Hematopoietic multipotent progenitor cell treated with erythropoietin and hydrocortisone succinate and interleukin-3 and kit ligand, for 6 days (in vitro differentiated cells): ENCODE data around the gene FBXL16.
A peak's percentile ranks its signal among the peaks of the same experiment; 100 is the strongest.
"Not testable (repeated sequence)": the region's sequence is repeated elsewhere in the genome, so short reads cannot be mapped to it uniquely, and the experiment has no call there.

Experiments used
- DNase-seq: peaks from one replicate; pipeline ENCODE4 v3.0.0-alpha.2; 2015

The FBXL16 gene

DNA sequence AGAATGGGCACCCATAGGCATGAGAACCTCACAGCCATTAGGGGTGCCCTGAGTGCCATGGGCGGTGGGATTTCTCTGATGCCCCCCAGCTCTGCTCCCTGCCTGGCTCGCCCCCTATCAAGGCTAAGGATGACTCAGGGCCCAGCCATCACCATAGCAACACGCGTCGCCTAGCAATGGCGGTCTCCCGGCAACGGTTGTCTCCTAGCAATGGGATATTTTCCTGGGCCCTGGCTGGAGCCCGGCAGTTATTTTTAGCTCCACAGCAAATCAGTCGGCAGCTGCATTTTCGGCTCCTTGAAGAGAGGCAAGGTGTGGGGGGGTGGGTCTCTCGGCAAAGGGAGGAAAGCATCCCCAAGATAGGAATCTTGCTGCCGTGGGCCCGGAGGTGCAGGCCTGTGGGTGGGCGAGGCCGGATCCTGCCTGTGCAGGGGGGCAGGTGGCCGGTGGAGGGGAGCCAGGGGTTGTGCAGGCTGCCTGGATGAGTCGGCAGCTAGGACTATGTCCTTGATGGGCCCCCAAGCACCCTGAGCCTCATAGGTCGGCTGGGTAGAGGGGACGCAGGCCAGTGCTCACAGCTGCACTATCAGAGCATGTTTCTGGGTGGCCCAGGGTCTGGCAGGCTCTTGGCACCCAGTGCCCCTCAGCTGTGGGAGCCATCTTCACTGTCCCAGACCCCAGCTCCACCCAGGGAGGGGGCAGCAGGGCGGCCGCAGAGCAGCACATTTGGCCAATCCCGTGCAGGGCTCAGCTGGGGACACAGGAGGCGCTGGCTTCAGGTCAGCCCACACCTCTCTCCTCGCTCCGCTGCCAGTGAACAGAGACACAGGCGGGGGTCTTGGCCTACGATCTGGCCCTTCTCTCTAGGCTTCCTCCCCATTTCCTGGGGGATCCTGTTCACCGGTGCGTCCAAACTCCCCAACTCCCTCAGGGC lies 4.2 kb upstream of the FBXL16 start:
- peak; percentile 65 for DNase-seq

- DNase-seq: no peak
These were observed 3.4 kb upstream of the FBXL16 start for GRCh38 chr16:708959-709358.

GRCh38 chr16:708019-708418 lies 2.4 kb upstream of the FBXL16 start:
- DNase-seq: no peak

DNA sequence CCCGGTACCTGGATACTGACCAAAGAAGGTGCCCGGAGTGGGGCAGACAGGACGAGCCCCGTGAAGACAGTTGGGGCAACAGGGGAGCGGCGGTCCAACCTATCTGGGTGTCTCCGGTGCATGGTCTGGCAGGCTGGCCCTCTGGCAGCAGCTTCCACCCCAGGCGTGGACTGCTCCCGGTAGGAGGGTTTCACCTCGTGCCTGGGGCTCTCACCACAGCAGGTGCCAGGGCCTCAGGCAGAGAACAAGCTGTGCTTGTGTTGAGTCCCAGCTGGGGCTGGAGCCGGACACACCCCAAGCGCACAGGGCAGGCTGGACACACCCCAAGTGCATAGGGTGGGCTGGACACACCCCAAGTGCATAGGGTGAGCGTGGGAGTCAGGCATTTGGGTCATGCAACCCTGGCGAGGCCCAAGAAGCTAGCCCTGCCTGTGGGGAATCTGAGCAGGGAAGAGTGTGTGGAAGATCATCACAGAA lies 1.5 kb upstream of the FBXL16 start:
- no peak for DNase-seq

GRCh38 chr16:706189-707061 lies 824 bp upstream of the FBXL16 start:
- no peak for DNase-seq

- DNase-seq: no peak
These were observed 835 bp downstream of the FBXL16 start for GRCh38 chr16:704552-705380.

DNA sequence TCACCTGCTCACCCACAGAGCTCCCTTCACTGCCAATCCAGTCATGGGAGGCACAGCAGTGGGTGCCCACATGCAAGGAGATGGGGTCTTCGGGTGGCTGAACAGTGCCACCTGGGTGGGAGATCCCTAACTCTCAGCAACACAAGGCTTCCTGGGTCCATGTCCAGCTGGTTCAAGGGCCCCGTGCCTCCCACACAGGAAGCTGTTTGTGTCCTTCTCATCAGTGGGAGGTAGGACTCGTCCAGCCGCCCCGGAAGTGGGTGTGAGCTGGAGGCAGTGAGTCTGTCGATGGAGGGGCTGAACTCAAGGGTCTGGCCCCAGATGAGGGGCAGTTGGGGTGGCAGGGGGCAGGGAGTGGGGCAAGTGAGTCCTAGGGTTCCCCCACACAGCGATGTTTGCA lies 1.6 kb downstream of the FBXL16 start:
- no peak for DNase-seq

DNA sequence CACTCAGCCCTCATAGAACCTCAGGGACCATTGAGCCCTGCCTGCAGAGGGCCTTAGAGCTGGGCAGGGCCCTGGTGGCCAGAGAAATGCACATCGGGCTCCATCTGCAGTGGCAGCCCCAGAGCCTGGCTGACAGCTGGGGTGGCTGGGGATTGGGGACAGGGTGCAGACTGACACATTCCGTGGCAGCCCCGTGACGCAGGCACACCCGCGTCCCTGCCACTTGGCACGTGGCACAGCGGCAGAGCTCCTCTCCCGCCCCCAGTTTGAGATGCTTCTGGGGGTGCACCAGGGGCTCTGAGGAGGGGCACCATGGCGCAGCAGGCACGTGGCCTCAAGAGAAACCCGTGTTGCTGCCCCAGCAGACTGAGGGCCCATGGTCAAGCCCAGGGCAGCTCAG lies 2.2 kb downstream of the FBXL16 start:
- DNase-seq: no peak

- DNase-seq: no peak
These were observed 3.3 kb downstream of the FBXL16 start for GRCh38 chr16:702341-702740.

- DNase-seq: no peak
These were observed 4.7 kb downstream of the FBXL16 start for GRCh38 chr16:700684-701584.

DNA sequence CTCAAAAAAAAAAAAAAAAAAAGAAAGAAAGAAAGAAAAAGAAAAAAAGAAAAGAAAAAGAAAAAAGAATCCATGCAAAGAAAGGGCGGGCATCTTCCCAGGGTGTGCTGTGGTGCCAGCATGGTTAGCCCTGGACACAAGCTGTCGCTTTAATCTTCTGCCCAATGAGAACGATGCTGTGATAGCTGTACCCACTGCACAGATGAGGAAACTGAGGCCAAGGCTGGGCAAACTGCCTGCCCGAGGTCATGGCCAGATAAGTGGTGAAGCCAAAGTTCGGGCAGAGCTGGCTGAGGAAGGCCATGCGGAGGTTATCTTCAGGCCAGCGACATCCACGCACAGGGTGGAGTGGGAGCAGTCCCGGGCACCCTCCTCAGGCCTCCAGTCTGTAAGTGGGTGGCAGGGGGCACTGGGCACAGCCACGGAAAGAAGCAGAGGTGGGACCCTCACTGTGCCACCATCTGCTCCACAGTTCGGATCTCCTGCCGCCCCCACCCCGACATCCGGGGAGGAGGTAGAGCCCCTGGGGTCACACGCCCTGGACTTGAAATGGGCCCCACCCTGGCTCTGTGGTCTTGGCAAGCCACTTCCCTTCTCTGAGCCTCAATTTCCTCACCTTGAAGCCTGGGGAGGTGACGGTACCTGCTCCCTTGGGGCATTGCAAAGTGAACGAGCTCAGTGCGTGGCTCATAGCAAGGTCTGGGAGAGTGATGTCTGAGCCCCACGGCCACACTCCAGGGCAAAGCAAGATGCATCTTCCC lies 6.5 kb downstream of the FBXL16 start:
- no peak for DNase-seq

DNA sequence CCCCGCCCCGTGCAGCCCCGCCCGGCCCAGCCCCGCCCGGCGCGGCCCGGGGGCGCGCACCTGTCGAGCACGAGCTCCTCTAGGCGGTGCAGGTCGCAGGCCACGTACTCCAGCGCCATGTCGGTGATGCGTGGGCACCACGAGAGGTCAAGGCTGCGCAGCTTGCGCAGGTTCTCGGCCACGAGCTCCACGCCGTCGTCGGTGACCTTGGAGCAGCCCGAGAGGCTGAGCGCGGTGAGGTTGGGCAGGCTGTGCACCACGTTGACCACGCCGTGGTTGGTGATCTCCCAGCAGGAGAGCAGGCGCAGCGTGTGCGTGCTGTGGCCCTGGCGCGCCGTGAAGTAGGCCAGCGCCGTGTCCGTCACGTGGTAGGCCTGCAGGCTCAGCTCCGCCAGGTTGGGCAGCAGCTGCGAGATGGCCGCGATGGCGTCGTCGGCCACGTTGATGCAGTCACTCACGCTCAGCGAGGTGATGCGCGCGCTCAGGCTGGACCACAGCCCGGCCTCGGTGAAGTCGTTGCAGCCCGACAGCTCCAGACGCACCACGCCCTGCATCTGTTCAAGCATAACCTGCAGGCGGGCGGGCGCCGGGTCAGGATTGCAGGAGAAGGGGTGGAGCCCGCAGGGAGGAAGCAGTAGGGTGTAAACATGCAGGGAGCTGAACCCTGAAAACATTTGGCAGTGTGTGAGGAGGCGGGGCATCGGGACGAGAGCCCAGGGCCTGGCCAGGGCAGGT lies 10.1 kb downstream of the FBXL16 start:
- peak; percentile 69 for DNase-seq

- DNase-seq: no peak
These were observed 10.7 kb downstream of the FBXL16 start for GRCh38 chr16:694863-695354.

GRCh38 chr16:694187-694862 lies 11.3 kb downstream of the FBXL16 start:
- DNase-seq: no peak

DNA sequence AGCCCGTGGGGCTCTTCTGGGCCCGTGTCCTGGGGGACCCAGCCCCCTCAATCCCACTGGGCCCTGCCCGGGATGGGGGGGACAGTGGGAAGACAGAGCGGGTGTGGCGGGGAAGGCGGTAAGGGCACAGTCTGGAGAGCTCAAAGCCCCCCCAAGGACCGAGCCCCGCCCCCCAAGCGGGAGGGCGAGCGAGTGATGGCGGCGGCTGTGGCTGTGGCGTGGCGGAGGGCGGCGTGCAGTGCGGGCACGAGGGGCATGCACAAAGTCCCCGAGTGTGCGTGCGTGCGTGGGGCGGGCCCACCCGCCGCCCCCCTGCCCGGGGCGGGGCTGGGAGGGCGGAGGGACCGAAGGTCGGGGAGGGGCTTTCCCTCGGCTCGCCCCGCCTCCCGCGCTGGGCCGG lies 11.8 kb downstream of the FBXL16 start:
- no peak for DNase-seq

DNA sequence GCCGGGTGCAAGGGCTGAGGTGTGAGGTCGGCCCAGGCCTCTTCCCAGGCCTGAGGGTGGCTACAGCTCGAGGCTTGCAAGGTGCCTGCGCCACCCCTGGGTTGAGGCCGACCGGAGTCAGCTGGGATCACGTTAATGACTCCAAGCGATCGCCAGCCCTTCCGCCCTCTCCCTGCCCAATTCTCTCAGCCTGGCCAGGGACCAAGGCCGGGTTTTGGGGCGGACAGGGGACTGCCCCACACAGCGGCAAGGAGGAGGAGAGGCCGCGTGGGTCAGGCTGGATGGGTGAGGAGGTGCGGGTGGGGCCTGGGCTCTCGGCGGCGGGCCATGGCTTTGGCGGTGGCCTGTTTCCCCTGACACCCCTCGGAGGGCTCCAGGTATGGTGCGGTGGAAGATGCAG lies 12.2 kb downstream of the FBXL16 start:
- no peak for DNase-seq

GRCh38 chr16:692356-693108 lies 13.1 kb downstream of the FBXL16 start:
- no peak for DNase-seq

DNA sequence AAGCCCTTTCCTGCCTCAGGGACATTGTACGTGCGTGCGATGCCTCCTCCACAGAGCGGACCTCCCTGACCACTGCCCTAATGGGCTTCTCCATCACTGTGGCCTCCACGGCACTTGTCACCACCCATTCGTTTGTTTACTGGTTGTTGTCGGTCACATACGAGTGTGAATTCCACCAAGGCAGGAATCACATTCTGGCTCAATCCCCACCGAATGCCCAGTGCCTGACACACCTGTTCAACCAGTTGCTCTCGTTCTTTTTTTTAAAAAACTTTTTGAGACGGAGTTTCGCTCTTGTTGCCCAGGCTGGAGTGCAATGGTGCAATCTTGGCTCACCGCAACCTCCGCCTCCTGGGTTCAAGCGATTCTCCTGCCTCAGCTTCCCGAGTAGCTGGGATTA lies 14.4 kb downstream of the FBXL16 start:
- not testable (repeated sequence) for DNase-seq
